Myocyte (in vitro differentiated cells): Measurements from ENCODE around the gene TADA2B. TPM values are rescaled to one million over a fixed set of nuclear protein-coding genes. Genes with fewer than 3 reads are reported as not detected.

Experiments
- DNase-seq: peaks from one replicate; pipeline ENCODE4 v3.0.0-alpha.2; 2012; ENCODE audit warnings: low read depth
- total RNA-seq: library from RNA; depleted of rRNA; stranded (reverse); fragments of >200 nt; gene quantifications from 2 replicates; pipeline ENCODE4 v1.2.3, GENCODE V29; 2014

TADA2B gene
- total RNA-seq, 1 donor from 2014 or later, result 20.6 TPM

GRCh38 chr4:7107166-7107905 is 64.2 kb downstream of the TADA2B start:
- DNase-seq, result no peak

Other genes starting within 250 kb of the TADA2B start
- 48.6 and 51.8 TPM in 2 replicates for gene TBC1D14, start 133.5 kb upstream of the TADA2B start, total RNA-seq
- 37.3 and 45.0 TPM in 2 replicates for gene GRPEL1, start 24.7 kb downstream of the TADA2B start, total RNA-seq
- 2.8 and 4.4 TPM in 2 replicates for gene SORCS2, start 149.2 kb downstream of the TADA2B start, total RNA-seq